Neutrophil (primary cell): ENCODE measurements around the gene CHD9.

Experiments used
- H3K27ac ChIP-seq: fragments of 200-600 bp; sonication (generic); 2 replicates; pipeline ENCODE4 v1.5.1; 2016; ENCODE audit warnings: mild to moderate bottlenecking, moderate library complexity
- H3K27me3 ChIP-seq: fragments of 200-600 bp; sonication (generic); 2 replicates; pipeline ENCODE4 v1.6.0; 2016; ENCODE audit warnings: mild to moderate bottlenecking
- H3K36me3 ChIP-seq: fragments of 200-600 bp; sonication (generic); 2 replicates; pipeline ENCODE4 v1.5.1; 2017
- H3K4me1 ChIP-seq, 2 experiments: fragments of 200-600 bp in 1 of 2; sonication (generic) in 1 of 2; 1 replicate in 1 of 2; 2 replicates in 1 of 2; pipeline versions ENCODE4 v1.5.1 to v1.6.1; 2013 to 2016; ENCODE audit warnings: low read depth in 1 of 2, low read length in 1 of 2, mild to moderate bottlenecking in 1 of 2, moderate library complexity in 1 of 2; ENCODE audit not compliant: control insufficient read depth in 1 of 2, insufficient read depth in 1 of 2
- H3K4me3 ChIP-seq, 2 experiments: fragments of 200-600 bp in 1 of 2; sonication (generic) in 1 of 2; 1 replicate in 1 of 2; 2 replicates in 1 of 2; pipeline ENCODE4 v1.5.1; 2013 to 2016; ENCODE audit warnings: low read depth in 1 of 2, low read length in 1 of 2, mild to moderate bottlenecking in 1 of 2, moderate library complexity in 1 of 2
- H3K9me3 ChIP-seq: fragments of 200-600 bp; sonication (generic); 2 replicates; pipeline ENCODE4 v1.5.1; 2016
- CTCF ChIP-seq: fragments of 200-600 bp; sonication (generic); IDR thresholded peaks from 2 replicates; pipeline ENCODE4 v1.5.1; 2016; ENCODE audit warnings: antibody characterized with exemption

Gene CHD9

DNA sequence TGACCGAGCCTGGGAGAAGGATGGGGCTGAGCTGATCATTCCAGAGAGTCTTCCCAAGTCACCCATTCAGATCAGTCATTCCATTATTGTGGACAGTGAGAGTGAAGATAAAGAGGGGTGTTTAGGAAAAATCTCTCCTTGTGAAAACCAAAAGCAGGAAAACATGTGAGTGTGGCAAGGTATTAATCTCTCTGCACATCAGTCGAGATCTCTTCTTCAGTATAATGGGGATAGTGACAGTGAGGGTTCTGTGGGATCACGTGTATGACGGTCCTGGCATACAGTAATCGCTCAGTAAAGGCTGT is 35.4 kb downstream of the CHD9 start:
- H3K4me1 ChIP-seq, result peaks cover 36 to 43% of the 10 kb centered on the region in 2 experiments
- no peaks in the 10 kb centered on the region for H3K36me3 ChIP-seq
- H3K27ac ChIP-seq, result peak overlapping the region; percentile 95
- no peaks in the 10 kb centered on the region for H3K9me3 ChIP-seq
- no peaks in the 10 kb centered on the region for H3K27me3 ChIP-seq
- no peak for TF ChIP-seq CTCF
- peak overlapping the region; percentile 56 to 57 for H3K4me3 ChIP-seq

GRCh38 chr16:53090591-53091411 is 36.0 kb downstream of the CHD9 start:
- peaks cover 36 to 43% of the 10 kb centered on the region in 2 experiments for H3K4me1 ChIP-seq
- peak overlapping the region; percentile 56 to 57 for H3K4me3 ChIP-seq
- H3K27ac ChIP-seq, result peak overlapping the region; percentile 95
- no peaks in the 10 kb centered on the region for H3K27me3 ChIP-seq
- H3K9me3 ChIP-seq, result no peaks in the 10 kb centered on the region
- TF ChIP-seq CTCF, result no peak
- H3K36me3 ChIP-seq, result no peaks in the 10 kb centered on the region

- TF ChIP-seq CTCF, result no peak
- Histone ChIP-seq H3K27ac (peak overlapping the region; percentile 95), H3K4me1 (peaks cover 36 to 43% of the 10 kb centered on the region in 2 experiments), H3K27me3 (no peaks in the 10 kb centered on the region), H3K4me3 (peak overlapping the region; percentile 56 to 57), H3K9me3 (no peaks in the 10 kb centered on the region), H3K36me3 (no peaks in the 10 kb centered on the region)
Observed at GRCh38 chr16:53091466-53092211, 36.8 kb downstream of the CHD9 start.

DNA sequence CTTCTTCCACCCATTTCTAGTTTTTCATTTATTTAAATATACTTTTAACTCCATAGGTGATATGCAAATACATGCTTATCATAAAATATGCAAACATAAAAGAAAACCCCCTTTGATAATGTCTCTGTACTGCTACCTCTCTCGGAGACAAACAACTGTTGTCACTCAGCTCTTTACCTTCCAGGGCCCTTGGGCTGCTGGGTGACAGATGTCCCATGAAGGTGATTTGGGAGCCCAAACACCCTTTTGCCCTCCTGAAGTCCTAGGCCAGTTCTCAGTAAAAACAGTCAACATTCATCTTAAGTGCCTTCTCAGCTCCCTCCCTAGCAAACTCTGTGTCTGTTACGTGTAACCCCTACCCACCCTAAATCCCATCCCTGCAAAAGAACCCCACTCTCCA is 37.5 kb downstream of the CHD9 start:
- Histone ChIP-seq H3K36me3 (no peaks in the 10 kb centered on the region), H3K9me3 (no peaks in the 10 kb centered on the region), H3K4me1 (peaks cover 41 to 49% of the 10 kb centered on the region in 2 experiments), H3K27ac (peak overlapping the region; percentile 95), H3K4me3 (no peak overlapping the region), H3K27me3 (no peaks in the 10 kb centered on the region)
- TF ChIP-seq CTCF, result no peak

- no peak overlapping the region for H3K4me3 ChIP-seq
- H3K36me3 ChIP-seq, result no peaks in the 10 kb centered on the region
- no peaks in the 10 kb centered on the region for H3K9me3 ChIP-seq
- peak overlapping the region; percentile 95 for H3K27ac ChIP-seq
- no peak for TF ChIP-seq CTCF
- peaks cover 47 to 58% of the 10 kb centered on the region in 2 experiments for H3K4me1 ChIP-seq
- no peaks in the 10 kb centered on the region for H3K27me3 ChIP-seq
Observed at GRCh38 chr16:53093162-53093744, 38.5 kb downstream of the CHD9 start.
